Measurements from ENCODE around the gene APP.

- TF ChIP-seq TCF12 (IDR thresholded peaks at IDR 0.05; ENCODE audit: low read depth, low read length): no peak
- TF ChIP-seq ATF3 (IDR thresholded peaks at IDR 0.05; ENCODE audit: borderline replicate concordance, extremely low read depth, low read depth, low read length): no peak
- TF ChIP-seq EZH2 (IDR thresholded peaks at IDR 0.05; ENCODE audit: borderline replicate concordance, control insufficient read depth, low read depth, low read length): no peak
- no peak for TF ChIP-seq CTCF (IDR thresholded peaks at IDR 0.05 in 2 of 3, conservative IDR thresholded peaks at IDR 0.05 in 1 of 3; ENCODE audit: control insufficient read depth in 2 of 3, extremely low read depth in 1 of 3, insufficient read depth in 1 of 3, low read depth in 3 of 3, low read length in 3 of 3)
- no peak for TF ChIP-seq POLR2A (IDR thresholded peaks at IDR 0.05; ENCODE audit: low read depth, low read length)
- TF ChIP-seq PBX3 (IDR thresholded peaks at IDR 0.05; ENCODE audit: insufficient replicate concordance, low read depth, low read length): no peak
- no peak for TF ChIP-seq RFX5 (IDR thresholded peaks at IDR 0.05; ENCODE audit: low read depth, low read length)
- TF ChIP-seq ZZZ3 (IDR thresholded peaks at IDR 0.05; ENCODE audit: control insufficient read depth, insufficient read length, low read depth): no peak
Observed at GRCh38 chr21:26148071-26148839, 22.3 kb downstream of the APP start.

All from GM12878 (cell line).